GM12891 (cell line): ENCODE results near the gene DHRS13.
A peak's percentile ranks its signal among the peaks of the same experiment; 100 is the strongest.

Experiments used
- DNase-seq: peaks from one replicate; pipeline ENCODE4 v3.0.0; 2011; ENCODE audit warnings: low spot score; ENCODE audit not compliant: insufficient read length
- FAIRE-seq: peaks from 2 replicates; lab custom pipeline; 2011; peaks lifted over from hg19 to GRCh38; lab: Jason Lieb, UNC
- PAX5 ChIP-seq: IDR thresholded peaks from 2 replicates; pipeline ENCODE4 v1.6.1; 2011; ENCODE audit warnings: low read length, moderate library complexity, mild to moderate bottlenecking; ENCODE audit not compliant: insufficient read depth, severe bottlenecking
- POLR2A ChIP-seq: IDR thresholded peaks from 2 replicates; pipeline ENCODE4 v1.6.1; 2011; ENCODE audit warnings: low read depth, low read length, control low read depth
- POLR2AphosphoS5 ChIP-seq: IDR thresholded peaks from 2 replicates; pipeline ENCODE4 v1.6.1; 2011; ENCODE audit warnings: low read depth, low read length, control low read depth
- POU2F2 ChIP-seq: IDR thresholded peaks from 2 replicates; pipeline ENCODE4 v1.6.1; 2011; ENCODE audit warnings: low read depth, mild to moderate bottlenecking, control low read depth, low read length, moderate library complexity
- SPI1 ChIP-seq: IDR thresholded peaks from 2 replicates; pipeline ENCODE4 v1.6.1; 2011; ENCODE audit warnings: low read depth, low read length, control low read depth
- TAF1 ChIP-seq: IDR thresholded peaks from 2 replicates; pipeline ENCODE4 v1.6.1; 2011; ENCODE audit warnings: low read depth, low read length, control low read depth

The DHRS13 gene

GRCh38 chr17:28917465-28917864, 14.6 kb upstream of the DHRS13 start:
- FAIRE-seq: no peak
- TF ChIP-seq POU2F2 (no peak), POLR2A (no peak), SPI1 (no peak), PAX5 (no peak), POLR2AphosphoS5 (no peak), TAF1 (no peak)
- no peak for DNase-seq

- DNase-seq (no peak), FAIRE-seq (no peak)
- no peak for TF ChIP-seq PAX5
- TF ChIP-seq POU2F2: no peak
- TF ChIP-seq POLR2A: no peak
- no peak for TF ChIP-seq POLR2AphosphoS5
- TF ChIP-seq SPI1: no peak
- TF ChIP-seq TAF1: no peak
Measured at GRCh38 chr17:28917029-28917428, 14.2 kb upstream of the DHRS13 start.

- FAIRE-seq (peak; percentile 63), DNase-seq (no peak)
- no peak for TF ChIP-seq POU2F2
- no peak for TF ChIP-seq PAX5
Measured at GRCh38 chr17:28916302-28916934, 13.5 kb upstream of the DHRS13 start.

- no peak for DNase-seq
- TF ChIP-seq PAX5 (no peak), TAF1 (no peak), POU2F2 (no peak)
Measured at GRCh38 chr17:28912938-28913333, 10.1 kb upstream of the DHRS13 start.

GRCh38 chr17:28912281-28912937, 9.5 kb upstream of the DHRS13 start:
- FAIRE-seq (no peak), DNase-seq (no peak)
- no peak for TF ChIP-seq SPI1
- no peak for TF ChIP-seq TAF1
- TF ChIP-seq POLR2A: no peak
- TF ChIP-seq POU2F2: no peak
- no peak for TF ChIP-seq POLR2AphosphoS5
- TF ChIP-seq PAX5: no peak

More at GRCh38 chr17:28912938-28913333, 10.1 kb upstream of the DHRS13 start:
- no peak for FAIRE-seq

- DNase-seq (no peak), FAIRE-seq (no peak)
- TF ChIP-seq POU2F2: no peak
- no peak for TF ChIP-seq SPI1
- no peak for TF ChIP-seq POLR2A
- TF ChIP-seq PAX5: no peak
- no peak for TF ChIP-seq POLR2AphosphoS5
- no peak for TF ChIP-seq TAF1
Measured at GRCh38 chr17:28911411-28912045, 8.6 kb upstream of the DHRS13 start.

- DNase-seq: no peak
- FAIRE-seq: no peak
- no peak for TF ChIP-seq POU2F2
- no peak for TF ChIP-seq PAX5
- no peak for TF ChIP-seq POLR2A
- TF ChIP-seq POLR2AphosphoS5: no peak
- TF ChIP-seq SPI1: no peak
- TF ChIP-seq TAF1: no peak
Measured at GRCh38 chr17:28910534-28910933, 7.7 kb upstream of the DHRS13 start.

GRCh38 chr17:28908640-28909167, 5.8 kb upstream of the DHRS13 start:
- no peak for DNase-seq
- no peak for TF ChIP-seq POLR2A
- no peak for TF ChIP-seq SPI1
- no peak for TF ChIP-seq POLR2AphosphoS5
- no peak for TF ChIP-seq TAF1
- no peak for TF ChIP-seq POU2F2
- TF ChIP-seq PAX5: no peak
- peak; percentile 5 for FAIRE-seq

- no peak for DNase-seq
- TF ChIP-seq TAF1 (no peak), POU2F2 (no peak), POLR2A (no peak), SPI1 (no peak), POLR2AphosphoS5 (no peak), PAX5 (no peak)
- no peak for FAIRE-seq
Measured at GRCh38 chr17:28907709-28908475, 5.0 kb upstream of the DHRS13 start.
